ENCODE results near the gene MR1.

The MR1 gene

GRCh38 chr1:181094416-181095212, 60.8 kb downstream of the MR1 start:
- DNase-seq: no peak

DNA sequence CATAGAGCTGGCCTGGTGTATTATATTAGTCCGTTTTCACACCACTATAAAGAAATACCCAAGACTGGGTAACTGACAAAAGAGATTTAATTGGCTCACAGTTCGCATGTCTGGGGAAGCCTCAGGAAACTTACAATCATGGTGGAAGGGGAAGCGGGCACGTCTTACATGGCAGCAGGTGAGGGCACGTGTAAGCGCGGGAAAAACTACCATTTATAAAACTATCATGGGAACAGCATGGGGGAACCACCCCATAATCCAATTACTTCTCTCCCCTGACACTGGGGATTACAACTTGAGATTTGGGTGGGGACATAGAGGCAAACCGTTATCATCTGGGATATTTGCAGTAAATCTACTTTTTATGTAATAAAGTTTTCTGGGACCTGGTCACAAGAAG, 61.5 kb downstream of the MR1 start:
- no peak for DNase-seq

- peak in 1 of 2 experiments; percentile 22 for DNase-seq
Observed at GRCh38 chr1:181095763-181096184, 62.0 kb downstream of the MR1 start.

GRCh38 chr1:181097242-181097641, 63.5 kb downstream of the MR1 start:
- DNase-seq: no peak

DNA sequence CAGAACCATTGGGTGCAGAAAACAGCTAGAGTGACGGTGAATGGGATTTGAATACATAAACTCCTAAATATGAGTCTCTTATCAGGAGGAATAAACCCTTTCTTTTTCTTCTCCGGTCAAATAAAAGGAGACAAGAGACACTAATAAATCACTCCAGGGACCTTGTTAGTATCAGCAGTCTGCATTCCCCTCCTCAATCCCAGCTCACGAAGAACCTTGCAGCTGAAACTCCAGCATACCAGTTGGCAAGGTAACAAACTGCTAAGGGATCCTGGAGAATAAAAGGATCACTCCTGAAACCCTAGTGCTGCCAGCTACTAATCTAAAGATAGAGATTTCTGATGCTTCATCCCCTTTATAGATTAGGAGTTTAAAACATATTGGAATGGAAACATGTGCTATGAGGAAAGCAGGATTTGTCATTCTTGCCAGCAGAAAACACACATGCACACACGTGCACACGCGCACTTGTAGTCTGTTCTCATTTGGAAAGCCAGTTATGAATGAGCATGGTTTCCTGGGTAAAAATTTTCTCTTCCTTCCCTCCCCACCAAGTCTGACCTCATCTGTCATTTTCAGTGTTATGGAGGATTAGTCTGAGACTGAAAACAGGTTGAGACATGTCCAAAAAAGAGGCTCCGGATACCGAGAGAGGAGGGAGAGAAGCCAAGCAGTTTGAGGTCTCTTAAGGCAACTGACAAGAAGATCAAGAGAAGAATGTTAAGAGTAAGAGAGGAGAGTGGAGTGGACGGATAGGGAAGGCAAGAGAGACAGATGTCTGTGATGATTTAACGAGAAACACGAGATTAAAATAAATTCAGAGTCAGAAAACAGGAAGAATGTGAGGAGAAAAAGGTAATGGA, 65.6 kb downstream of the MR1 start:
- no peak for DNase-seq

GRCh38 chr1:181100015-181100905, 66.5 kb downstream of the MR1 start:
- no peak for DNase-seq

DNA sequence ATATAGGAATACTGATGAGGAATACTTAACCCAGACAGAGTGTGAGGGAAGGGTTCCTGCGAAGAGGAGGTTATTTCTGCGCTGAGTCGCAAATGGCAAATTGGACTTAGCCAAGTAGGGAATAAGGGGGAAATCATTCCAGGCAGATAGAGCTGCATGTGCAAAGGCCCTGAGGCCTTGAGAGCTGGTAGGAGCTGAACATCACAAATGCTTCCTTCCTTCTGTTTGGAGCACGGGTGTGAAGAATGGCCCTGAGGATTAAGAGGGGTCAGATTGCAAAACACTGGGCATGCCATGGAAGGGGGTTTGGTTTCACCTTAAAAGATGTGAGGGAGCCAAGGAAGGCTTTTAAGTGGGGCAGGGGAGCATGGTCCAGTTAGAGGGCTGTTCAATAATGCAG, 67.2 kb downstream of the MR1 start:
- no peak for DNase-seq

GRCh38 chr1:181101581-181102226, 67.9 kb downstream of the MR1 start:
- DNase-seq: peak; percentile 59 to 85

- no peak for DNase-seq
Observed at GRCh38 chr1:181102841-181103240, 69.1 kb downstream of the MR1 start.

DNA sequence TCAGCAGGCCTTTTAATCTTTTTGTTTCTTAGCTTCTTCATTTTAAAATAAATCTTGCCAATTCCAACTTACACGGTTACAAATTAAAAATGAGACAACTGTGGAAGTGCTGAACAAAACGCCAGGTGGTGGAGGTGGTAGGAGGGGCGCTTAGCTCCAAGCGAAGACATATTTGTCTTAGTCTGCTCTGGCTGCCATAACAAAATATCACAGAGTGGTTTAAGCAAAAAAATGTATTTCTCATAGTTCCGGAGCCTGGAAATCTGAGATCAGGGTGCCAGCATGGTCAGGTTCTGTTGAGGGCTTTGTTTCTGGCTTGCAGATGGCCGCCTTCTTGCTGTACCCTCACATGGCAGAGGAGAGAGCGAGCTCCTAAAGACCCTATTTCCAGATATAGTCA, 69.6 kb downstream of the MR1 start:
- no peak for DNase-seq

DNA sequence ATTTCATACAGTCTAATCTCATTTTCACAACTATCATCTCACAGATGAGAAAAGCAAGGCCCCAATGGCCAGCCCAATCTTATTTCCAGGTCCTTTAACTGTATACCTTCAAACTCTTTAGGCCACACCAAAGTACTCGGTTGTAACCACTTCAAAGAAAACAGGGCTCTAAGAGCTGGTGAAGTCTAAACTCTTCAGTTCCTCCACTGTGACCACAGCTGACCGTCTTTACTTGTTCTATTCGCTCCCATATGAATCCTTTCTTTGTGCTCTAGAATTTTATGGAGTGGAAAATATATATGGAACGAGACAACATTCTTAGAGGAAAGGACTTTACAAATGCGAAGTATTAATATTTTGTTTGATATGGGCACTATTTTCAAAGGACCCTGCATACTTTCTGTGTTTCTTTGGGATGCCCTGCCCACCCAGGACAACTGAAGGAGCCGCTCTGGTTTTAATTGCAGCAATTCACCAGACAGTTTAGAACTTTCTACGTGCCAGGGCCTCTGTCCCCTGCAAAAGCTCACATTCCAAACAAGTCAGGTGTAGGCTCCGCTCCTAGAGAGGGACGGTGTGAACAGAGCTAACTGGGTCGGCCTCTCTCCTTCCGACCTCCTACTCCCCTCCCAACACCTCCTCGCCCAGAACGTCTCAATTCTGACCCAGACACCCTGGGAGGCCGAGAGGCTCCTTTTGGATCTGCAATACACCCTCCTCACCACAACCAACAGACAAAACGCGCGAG, 70.4 kb downstream of the MR1 start:
- DNase-seq: no peak

GRCh38 chr1:181104790-181105133, 71.0 kb downstream of the MR1 start:
- peak; percentile 35 to 60 for DNase-seq

- DNase-seq: peak; percentile 89 to 95
Observed at GRCh38 chr1:181105134-181106021, 71.6 kb downstream of the MR1 start.

DNA sequence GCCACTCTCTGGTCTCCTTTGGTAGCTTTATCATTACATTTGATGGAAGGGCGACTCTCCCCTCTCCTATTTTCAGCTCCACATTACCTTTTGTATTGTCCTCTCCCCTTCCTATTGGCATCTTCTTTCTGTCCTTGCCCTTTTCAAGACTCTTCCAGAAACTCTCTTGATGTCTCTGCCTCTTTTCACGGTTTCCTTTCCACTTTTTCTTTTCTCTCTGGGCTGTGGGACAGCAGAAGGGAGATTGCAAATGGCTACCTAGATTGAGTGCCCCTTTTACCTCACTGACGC, 72.2 kb downstream of the MR1 start:
- no peak for DNase-seq

GRCh38 chr1:181106479-181106878, 72.7 kb downstream of the MR1 start:
- no peak for DNase-seq

- DNase-seq: no peak
Observed at GRCh38 chr1:181107711-181108110, 73.9 kb downstream of the MR1 start.

- no peak for DNase-seq
Observed at GRCh38 chr1:181108304-181108867, 74.6 kb downstream of the MR1 start.

DNA sequence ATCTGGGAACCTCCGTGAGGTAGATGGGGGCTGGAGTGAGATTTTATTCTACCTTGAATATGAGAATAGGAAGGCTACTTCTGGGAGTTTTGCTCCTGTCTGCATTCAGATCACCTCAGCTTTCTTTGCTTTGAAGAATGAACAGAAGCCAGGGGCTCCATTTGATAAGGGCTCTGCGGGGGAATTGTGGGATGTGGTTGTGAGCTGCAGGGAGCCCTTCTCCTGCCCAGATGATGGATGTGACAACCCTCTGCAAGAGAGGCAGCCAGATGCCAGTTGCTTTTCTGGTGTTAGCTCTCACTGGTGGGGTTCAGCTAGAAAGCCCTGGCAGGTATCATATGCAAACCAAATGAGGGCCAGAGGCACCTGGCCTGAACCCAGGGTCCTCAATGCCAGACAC, 76.2 kb downstream of the MR1 start:
- DNase-seq: peak in 1 of 2 experiments; percentile 12

Measured in NCI-H2081 (cell line).